NCI-H187 (cell line): ENCODE measurements around the gene TMEM81.

Source experiments
- DNase-seq, 2 experiments: peaks; one replicate each; lab custom pipeline; 2025; lab: John Stamatoyannopoulos, UW

TMEM81 gene, protein sequence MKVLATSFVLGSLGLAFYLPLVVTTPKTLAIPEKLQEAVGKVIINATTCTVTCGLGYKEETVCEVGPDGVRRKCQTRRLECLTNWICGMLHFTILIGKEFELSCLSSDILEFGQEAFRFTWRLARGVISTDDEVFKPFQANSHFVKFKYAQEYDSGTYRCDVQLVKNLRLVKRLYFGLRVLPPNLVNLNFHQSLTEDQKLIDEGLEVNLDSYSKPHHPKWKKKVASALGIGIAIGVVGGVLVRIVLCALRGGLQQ

GRCh38 chr1:205084360-205084759, at the start of gene TMEM81:
TMEM81 (minus strand) TSS chr1:205084460; CDS start chr1:205084320, 140 bp downstream.
- DNase-seq: no peak

GRCh38 chr1:205133287-205133686, 49.0 kb upstream of the TMEM81 start:
- DNase-seq: no peak

DNA sequence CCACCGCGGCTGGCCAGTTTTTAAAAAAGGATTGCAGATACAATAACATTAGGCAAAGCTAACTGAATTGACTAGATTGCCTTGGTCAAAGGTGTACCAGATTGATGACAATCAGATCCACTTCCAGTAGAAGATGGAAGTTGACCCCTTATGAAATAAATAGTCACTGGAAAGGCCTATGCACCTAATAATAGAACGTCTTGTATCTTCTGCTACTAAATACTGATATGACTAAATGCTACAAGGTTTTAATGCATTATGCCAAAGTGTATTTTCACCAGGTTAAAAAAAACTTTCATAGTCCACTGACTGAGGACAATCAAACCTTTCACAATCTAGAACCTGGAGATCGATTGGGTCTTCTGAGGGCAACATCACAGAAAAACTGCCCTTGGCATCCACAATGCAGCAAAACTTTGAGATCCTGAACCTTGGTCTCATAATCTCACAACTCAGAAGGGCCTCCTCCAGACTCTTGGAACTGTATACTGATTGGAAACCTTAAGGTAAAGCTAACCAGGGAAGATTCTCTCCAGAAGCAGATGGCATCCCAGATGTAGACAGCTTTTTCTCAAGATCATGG, 45.3 kb upstream of the TMEM81 start:
- no peak for DNase-seq

DNA sequence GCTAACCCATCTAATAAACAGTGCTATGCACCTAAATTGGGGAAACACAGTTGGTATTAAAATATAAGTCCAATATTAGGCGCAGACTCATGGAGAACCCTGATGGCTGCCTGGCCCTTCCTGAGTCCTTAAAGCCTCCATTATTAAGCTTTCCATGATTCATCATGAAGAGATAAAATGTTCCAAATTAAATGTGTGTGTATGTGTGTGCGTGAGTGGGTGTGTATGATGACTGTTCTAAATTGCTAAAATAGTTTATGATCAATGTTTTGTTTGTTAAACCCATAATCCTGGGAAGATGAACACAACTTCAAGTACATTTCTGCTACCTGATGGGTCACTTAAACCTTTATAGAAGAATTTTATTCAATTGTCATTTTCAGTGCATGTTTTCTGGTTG, 43.8 kb upstream of the TMEM81 start:
- DNase-seq: no peak

DNA sequence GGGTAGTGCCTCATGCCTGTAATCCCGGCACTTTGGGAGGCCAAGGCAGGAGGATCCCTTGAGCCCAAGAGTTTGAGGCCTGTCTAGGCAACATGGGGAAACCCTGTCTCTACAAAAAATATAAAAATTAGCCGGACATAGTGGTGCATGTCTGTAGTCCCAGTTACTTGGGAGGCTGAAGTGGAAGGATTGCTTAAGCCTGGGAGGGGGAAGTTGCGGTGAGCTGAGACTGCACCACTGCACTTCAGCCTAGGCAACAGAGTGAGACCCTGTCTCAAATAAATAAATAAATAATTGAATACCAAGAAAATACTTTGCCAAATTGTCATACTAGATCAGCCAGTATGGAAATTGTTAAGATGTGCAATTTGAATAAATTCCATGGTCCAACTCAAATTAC, 43.4 kb upstream of the TMEM81 start:
- DNase-seq: no peak

GRCh38 chr1:205124726-205125125, 40.5 kb upstream of the TMEM81 start:
- DNase-seq: no peak

DNA sequence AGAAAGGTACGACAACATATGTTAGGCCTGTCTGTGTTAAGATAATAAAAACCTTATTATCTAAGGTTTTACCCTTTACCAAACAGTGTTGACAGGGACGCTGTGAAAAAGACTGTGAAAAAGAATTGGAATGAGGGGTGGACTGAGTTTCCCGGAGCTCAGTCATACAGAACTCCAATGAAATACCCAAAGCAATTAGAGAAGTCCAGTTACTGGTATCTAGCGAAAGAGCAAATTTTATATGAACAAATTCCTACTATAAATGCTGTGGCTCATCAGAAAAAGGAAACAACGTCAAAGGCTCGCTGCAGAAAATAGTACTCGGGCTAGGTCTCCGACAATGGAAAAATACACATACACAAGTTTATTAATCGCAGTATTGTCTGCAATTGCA, 38.2 kb upstream of the TMEM81 start:
- DNase-seq: no peak

- DNase-seq: peak; percentile 98 to 100
Measured at GRCh38 chr1:205121660-205122488, 37.6 kb upstream of the TMEM81 start, which contains the start of gene RBBP5. RBBP5 (minus strand) TSS chr1:205121978; CDS start chr1:205121873, 105 bp downstream.

DNA sequence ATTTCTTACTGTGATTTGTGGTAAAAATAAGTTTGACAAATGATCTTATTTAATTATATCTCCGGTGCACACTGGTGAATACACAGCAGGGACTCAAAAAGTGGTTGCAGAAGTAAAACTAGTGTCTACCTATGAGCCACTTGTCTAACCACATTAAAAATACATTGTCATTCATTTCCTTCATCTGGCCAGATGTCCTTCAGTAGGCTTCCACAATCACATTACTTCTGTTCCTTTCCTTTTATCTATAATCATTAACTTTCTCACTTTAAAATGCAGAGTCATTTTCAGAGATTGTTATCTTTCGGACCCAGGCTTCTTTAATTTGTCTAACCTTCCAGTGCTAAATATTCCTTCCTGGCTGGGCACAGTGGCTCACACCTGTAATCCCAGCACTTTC, 34.5 kb upstream of the TMEM81 start:
- DNase-seq: no peak

DNA sequence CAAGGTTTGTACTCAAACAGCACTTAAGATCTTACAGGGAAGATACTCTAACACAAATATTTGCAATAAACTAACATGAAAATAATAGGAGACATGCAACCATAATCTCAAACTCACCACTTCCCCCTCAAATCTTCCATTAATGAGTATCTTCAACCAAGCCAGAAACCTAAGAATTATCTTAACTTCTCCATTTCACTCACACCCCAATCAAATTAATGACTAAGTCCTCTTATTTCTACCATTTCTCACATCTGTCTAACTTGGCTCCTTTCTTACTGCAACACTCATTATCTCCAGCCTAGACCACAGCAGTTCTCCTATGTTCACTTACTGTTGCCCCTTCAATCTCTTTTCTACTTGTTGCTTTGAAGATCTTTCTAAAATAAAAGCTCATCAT, 27.1 kb upstream of the TMEM81 start:
- no peak for DNase-seq

- no peak for DNase-seq
Measured at GRCh38 chr1:205109711-205110110, 25.5 kb upstream of the TMEM81 start.

GRCh38 chr1:205109269-205109668, 25.0 kb upstream of the TMEM81 start:
- no peak for DNase-seq

DNA sequence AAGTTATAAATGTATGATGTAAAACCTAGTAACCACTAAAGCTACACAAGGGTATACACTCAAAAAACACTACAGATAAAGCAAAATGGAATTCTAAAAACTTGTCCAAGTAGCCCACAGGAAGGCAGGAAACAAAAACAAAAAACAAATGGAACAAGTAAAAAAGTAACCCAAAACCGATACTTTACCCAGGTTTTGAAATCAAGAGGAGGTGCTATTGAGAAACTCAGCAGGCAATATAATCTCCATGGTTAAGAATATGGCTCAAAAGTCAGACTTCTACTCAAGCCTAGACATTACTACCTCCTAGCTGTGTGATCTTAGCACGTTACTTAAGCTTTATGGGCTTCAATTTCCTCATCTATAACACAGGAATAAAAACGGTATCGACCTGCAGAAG, 24.2 kb upstream of the TMEM81 start:
- no peak for DNase-seq

DNA sequence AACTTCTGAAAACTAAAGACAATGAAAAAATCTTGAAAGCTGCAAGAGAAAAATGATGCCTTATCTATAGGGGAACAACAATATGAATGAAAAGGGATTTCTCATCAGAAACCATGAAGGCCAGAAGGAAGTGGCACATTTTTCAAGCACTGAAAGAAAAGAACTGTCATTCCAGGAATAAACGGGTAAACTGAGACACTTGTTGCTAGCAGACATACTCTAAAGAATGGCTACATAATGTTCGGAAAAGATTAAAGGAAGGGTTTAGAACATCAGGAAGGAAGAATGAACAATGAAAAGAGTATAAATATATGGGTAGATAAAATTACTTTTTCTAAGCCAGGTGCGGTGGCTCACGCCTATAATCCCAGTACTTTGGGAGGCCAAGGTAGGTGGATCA, 23.1 kb upstream of the TMEM81 start:
- no peak for DNase-seq

- DNase-seq: no peak
Measured at GRCh38 chr1:205102404-205102803, 18.1 kb upstream of the TMEM81 start.

DNA sequence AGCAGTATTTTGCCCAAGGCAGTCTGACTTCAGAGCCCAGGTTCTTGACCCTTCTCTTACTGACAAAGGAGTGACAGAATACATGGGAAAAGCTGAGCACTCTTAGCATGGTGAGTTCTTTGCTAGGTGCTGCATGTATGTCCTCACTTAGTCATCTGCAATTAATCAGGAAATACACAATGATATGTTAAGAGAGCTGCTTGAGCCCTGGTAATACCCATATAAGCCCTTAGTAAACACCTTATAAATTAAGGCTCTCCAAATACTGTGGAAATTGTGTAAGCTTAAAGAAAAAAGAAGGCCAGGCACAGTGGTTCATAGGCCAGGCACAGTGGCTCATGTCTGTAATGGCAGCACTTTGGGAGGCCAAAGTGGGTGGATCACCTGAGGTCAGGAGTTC, 14.0 kb upstream of the TMEM81 start:
- no peak for DNase-seq

DNA sequence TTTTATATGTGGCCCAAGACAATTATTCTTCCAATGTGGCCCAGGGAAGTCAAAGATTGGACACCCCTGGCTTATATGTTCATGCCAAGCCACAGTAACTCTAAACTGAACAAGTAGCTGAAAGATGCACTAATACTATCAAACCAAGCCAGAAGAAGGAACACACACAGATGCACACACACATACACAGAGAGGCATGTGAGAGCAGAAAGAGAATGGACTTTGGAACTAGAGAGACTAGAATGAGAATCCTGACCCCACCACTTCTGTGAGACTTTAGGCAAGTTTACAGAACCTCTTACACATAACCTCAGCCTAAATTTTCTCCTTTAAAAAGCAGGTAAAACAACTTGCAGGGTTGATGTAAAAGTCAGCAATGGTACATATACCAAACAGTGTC, 11.2 kb upstream of the TMEM81 start:
- DNase-seq: no peak

GRCh38 chr1:205091043-205091740, 6.9 kb upstream of the TMEM81 start:
- no peak for DNase-seq

GRCh38 chr1:205088341-205088740, 4.1 kb upstream of the TMEM81 start:
- no peak for DNase-seq

GRCh38 chr1:205082431-205082830, 1.8 kb downstream of the TMEM81 start:
- no peak for DNase-seq

GRCh38 chr1:205077934-205078311, 6.3 kb downstream of the TMEM81 start:
- DNase-seq: no peak

DNA sequence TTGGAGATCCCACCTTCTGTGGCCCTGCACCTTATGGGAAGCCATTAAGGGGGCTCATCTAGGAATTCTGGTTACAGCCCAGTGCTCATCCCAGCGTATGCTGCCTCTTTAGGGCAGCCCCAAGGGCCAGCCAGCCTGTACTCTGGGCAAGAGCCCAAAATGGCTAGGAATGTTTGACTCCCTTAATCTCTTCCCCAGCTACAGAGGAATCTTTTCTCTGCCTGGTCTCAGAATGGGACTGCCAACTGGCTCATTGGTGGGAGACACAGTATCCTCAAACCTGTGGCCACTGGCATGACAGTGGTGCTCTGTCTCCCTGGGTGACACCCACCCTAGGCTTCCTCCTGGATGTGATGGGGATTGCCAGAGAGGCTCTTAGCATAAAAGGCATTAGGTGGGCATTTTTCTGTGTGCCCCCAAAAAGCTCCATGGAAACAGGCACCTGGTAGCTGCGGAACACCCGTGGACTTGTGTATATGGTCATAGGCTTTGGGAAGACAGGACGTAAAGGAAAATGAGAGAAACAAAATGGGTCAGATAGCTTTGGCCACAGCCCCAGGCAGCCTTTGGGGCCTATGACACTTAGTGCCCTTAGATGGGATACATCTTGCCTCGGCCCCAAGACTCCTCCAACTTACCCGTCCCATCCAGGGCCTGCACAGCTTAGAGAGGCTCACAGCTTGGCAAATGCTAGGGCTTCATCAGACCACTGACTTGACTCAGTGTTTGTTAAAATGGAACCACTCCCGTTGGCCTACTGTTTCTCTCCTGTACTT, 6.9 kb downstream of the TMEM81 start:
- DNase-seq: no peak
